Activated T-helper 17 cell treated with anti-CD3 and anti-CD28 coated beads, Interleukin-2, amount 50 U/mL, for 72 hours (primary cell): ENCODE data around the gene N4BP2. TPM values are rescaled to one million over a fixed set of nuclear protein-coding genes. Genes with fewer than 3 reads are reported as not detected.

Source experiments
- total RNA-seq, 2 donors: library from RNA; stranded (reverse); gene quantifications; one replicate each; pipeline ENCODE4 v1.2.3, GENCODE V29; 2022

The N4BP2 gene
- total RNA-seq, 2 donors from 2014 or later: 11.8 to 17.6 TPM

Other genes starting within 250 kb of the N4BP2 start
- 100 to 1,000 TPM in 1 of 2 donors, 10 to 100 TPM in 1; 78.8 to 113 TPM for gene PDS5A, start 78.9 kb upstream of the N4BP2 start, total RNA-seq
- gene RHOH, start 140.2 kb downstream of the N4BP2 start, total RNA-seq: 100 to 1,000 TPM; 107 to 117 TPM